Sigmoid colon (tissue), 7 donors: ENCODE measurements around the gene KCNIP1. TPM values are rescaled to one million over a fixed set of nuclear protein-coding genes. Genes with fewer than 3 reads are reported as not detected.

Source experiments
- DNase-seq: peaks from one replicate; pipeline ENCODE4 v3.0.0-alpha.2; 2019
- H3K27ac ChIP-seq, 4 donors: fragments of 200-600 bp; sonication (generic); one replicate each; pipeline ENCODE4 v1.5.1; 2016 to 2019; ENCODE audit warnings: mild to moderate bottlenecking in 1 of 4
- H3K27me3 ChIP-seq, 3 donors: fragments of 200-600 bp; sonication (generic); one replicate each; pipeline ENCODE4 v1.5.1; 2019; ENCODE audit warnings: mild to moderate bottlenecking in 1 of 3
- H3K36me3 ChIP-seq, 4 donors: fragments of 200-600 bp; sonication (generic); one replicate each; pipeline ENCODE4 v1.5.1; 2016 to 2019
- H3K4me1 ChIP-seq, 4 donors: fragments of 200-600 bp; sonication (generic); one replicate each; pipeline ENCODE4 v1.5.1; 2017 to 2019
- H3K4me3 ChIP-seq, 4 donors: fragments of 200-600 bp; sonication (generic); one replicate each; pipeline ENCODE4 v1.5.1; 2017 to 2019; ENCODE audit warnings: mild to moderate bottlenecking in 2 of 4, moderate library complexity in 1 of 4
- H3K9me3 ChIP-seq, 4 donors: fragments of 200-600 bp in 3 of 4; sonication (generic) in 3 of 4; one replicate each; pipeline versions ENCODE4 v1.5.1 to v1.6.1; 2013 to 2019
- EP300 ChIP-seq, 4 donors: sonication (generic); formaldehyde crosslinking; IDR thresholded peaks; one replicate each; pipeline ENCODE4 v1.6.1; 2017; ENCODE audit warnings: antibody characterized with exemption in 4 of 4
- POLR2A ChIP-seq, 2 donors: fragments of 450-650 bp; IDR thresholded peaks; one replicate each; pipeline ENCODE4 v1.6.1; 2016; ENCODE audit warnings: antibody characterized with exemption in 2 of 2, mild to moderate bottlenecking in 2 of 2, moderate library complexity in 2 of 2
- POLR2AphosphoS5 ChIP-seq, 4 donors: sonication (generic); formaldehyde crosslinking; IDR thresholded peaks; one replicate each; pipeline ENCODE4 v1.6.1; 2017; ENCODE audit warnings: antibody characterized with exemption in 4 of 4
- WGBS, 2 donors: extraction: QIAGEN DNeasy Blood & Tissue Kit; methylation state at CpG; one replicate each; pipeline ENCODE4 v1.1.7; 2013; 5-methylcytosine and 5-hydroxymethylcytosine counted together
- intact Hi-C: fragments of 100-400 bp; cut with DNase I; formaldehyde crosslinking; loops from one replicate; pipeline ENCODE4 v1.15.1; 2023
- polyA plus RNA-seq, 3 donors: library from polyadenylated mRNA; stranded (reverse); fragments of 200-250 nt; gene quantifications; one replicate each; pipeline ENCODE4 v1.2.3, GENCODE V29; 2013
- total RNA-seq, 4 donors: library from RNA; depleted of rRNA; stranded (reverse); fragments of >200 nt; gene quantifications; one replicate each; pipeline ENCODE4 v1.1.0, GENCODE V29; 2016
- TF ChIP-seq, protein P1 (sequence below), 4 experiments: fragments of 450-650 bp in 3 of 4; fragments of 200-600 bp in 1 of 4; IDR thresholded peaks; one replicate each; pipeline ENCODE4 v1.5.1; 2016 to 2019; ENCODE audit warnings: antibody characterized with exemption in 4 of 4, mild to moderate bottlenecking in 3 of 4, moderate library complexity in 2 of 4
- donor health status: healthy with polysubstance abuse.
- donor health status: Bipolar disorder and iron deficiency.
- donor health status: healthy.

KCNIP1 gene
- total and polyA plus RNA-seq, 7 donors: 0.28 to 2.8 (median 1.1) TPM; not detected in 2

DNA sequence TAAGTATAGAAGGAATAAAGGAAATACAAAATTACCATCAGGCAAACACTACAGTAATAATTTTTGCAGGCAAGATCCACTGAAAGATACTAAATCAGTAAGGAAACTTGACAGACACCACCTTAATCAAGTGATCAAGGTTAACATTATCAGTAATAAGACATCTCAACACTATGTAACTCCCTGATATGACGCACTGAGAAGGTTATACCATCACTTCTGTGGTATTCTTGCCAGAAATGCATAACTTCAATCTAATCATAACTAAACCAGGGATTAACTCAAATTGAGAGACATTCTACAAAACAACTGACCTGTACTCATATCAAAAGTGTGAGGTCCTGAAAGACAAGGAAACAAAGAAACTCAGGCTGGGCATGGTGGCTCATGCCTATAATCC is 227.2 kb downstream of the KCNIP1 start:
- no peak for DNase-seq
- 84 to 87% methylated on average over 1 of the region's 1 CpG for WGBS, 2 donors
- no peak overlapping the region for H3K4me3 ChIP-seq
- H3K4me1 ChIP-seq: no peaks in the 10 kb centered on the region
- TF ChIP-seq EP300 (IDR thresholded peaks at IDR 0.05) (no peak), POLR2A (IDR thresholded peaks at IDR 0.05) (no peak), POLR2AphosphoS5 (IDR thresholded peaks at IDR 0.05) (no peak)
- intact Hi-C loops: no loop called here
- peaks cover 0 to 3% (median 0%) of the 10 kb centered on the region in 4 donors for H3K9me3 ChIP-seq
- no peaks in the 10 kb centered on the region for H3K36me3 ChIP-seq
- H3K27me3 ChIP-seq: no peaks in the 10 kb centered on the region
- H3K27ac ChIP-seq: no peak overlapping the region

- intact Hi-C loops: no loop called here
- Histone ChIP-seq H3K27me3 (no peaks in the 10 kb centered on the region), H3K4me1 (no peaks in the 10 kb centered on the region), H3K36me3 (no peaks in the 10 kb centered on the region), H3K4me3 (no peak overlapping the region), H3K9me3 (peaks cover 0 to 3% (median 0%) of the 10 kb centered on the region in 4 donors), H3K27ac (no peak overlapping the region)
- DNase-seq: no peak
- TF ChIP-seq, protein P1, sequence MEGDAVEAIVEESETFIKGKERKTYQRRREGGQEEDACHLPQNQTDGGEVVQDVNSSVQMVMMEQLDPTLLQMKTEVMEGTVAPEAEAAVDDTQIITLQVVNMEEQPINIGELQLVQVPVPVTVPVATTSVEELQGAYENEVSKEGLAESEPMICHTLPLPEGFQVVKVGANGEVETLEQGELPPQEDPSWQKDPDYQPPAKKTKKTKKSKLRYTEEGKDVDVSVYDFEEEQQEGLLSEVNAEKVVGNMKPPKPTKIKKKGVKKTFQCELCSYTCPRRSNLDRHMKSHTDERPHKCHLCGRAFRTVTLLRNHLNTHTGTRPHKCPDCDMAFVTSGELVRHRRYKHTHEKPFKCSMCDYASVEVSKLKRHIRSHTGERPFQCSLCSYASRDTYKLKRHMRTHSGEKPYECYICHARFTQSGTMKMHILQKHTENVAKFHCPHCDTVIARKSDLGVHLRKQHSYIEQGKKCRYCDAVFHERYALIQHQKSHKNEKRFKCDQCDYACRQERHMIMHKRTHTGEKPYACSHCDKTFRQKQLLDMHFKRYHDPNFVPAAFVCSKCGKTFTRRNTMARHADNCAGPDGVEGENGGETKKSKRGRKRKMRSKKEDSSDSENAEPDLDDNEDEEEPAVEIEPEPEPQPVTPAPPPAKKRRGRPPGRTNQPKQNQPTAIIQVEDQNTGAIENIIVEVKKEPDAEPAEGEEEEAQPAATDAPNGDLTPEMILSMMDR (IDR thresholded peaks at IDR 0.05): no peak
- no peak for TF ChIP-seq POLR2A (IDR thresholded peaks at IDR 0.05)
- no peak for TF ChIP-seq POLR2AphosphoS5 (IDR thresholded peaks at IDR 0.05)
- 40 to 58% methylated on average over 2 of the region's 2 CpGs for WGBS, 2 donors
Measured at GRCh38 chr5:170732685-170733084, 228.9 kb downstream of the KCNIP1 start.

- peaks cover 0 to 3% (median 0%) of the 10 kb centered on the region in 4 donors for H3K9me3 ChIP-seq
- intact Hi-C loops: no loop called here
- no peaks in the 10 kb centered on the region for H3K36me3 ChIP-seq
- no peak overlapping the region for H3K4me3 ChIP-seq
- TF ChIP-seq EP300 (IDR thresholded peaks at IDR 0.05) (no peak), POLR2AphosphoS5 (IDR thresholded peaks at IDR 0.05) (no peak), POLR2A (IDR thresholded peaks at IDR 0.05) (no peak)
- TF ChIP-seq, protein P1 (IDR thresholded peaks at IDR 0.05): no peak
- no peak for DNase-seq
- no peaks in the 10 kb centered on the region for H3K27me3 ChIP-seq
- no peak overlapping the region for H3K27ac ChIP-seq
- no peaks in the 10 kb centered on the region for H3K4me1 ChIP-seq
- 56 to 59% methylated on average over 3 of the region's 3 CpGs for WGBS, 2 donors
Measured at GRCh38 chr5:170736966-170737365, 233.1 kb downstream of the KCNIP1 start.

GRCh38 chr5:170737591-170737990 is 233.8 kb downstream of the KCNIP1 start:
- TF ChIP-seq POLR2A (IDR thresholded peaks at IDR 0.05) (no peak), POLR2AphosphoS5 (IDR thresholded peaks at IDR 0.05) (no peak), EP300 (IDR thresholded peaks at IDR 0.05) (no peak)
- TF ChIP-seq, protein P1 (IDR thresholded peaks at IDR 0.05): no peak
- no peaks in the 10 kb centered on the region for H3K36me3 ChIP-seq
- no peaks in the 10 kb centered on the region for H3K27me3 ChIP-seq
- no peak overlapping the region for H3K4me3 ChIP-seq
- peaks cover 0 to 3% (median 0%) of the 10 kb centered on the region in 4 donors for H3K9me3 ChIP-seq
- WGBS, 2 donors: 90 to 96% methylated on average over 1 of the region's 1 CpG
- DNase-seq: no peak
- intact Hi-C loops: no loop called here
- no peak overlapping the region for H3K27ac ChIP-seq
- no peaks in the 10 kb centered on the region for H3K4me1 ChIP-seq

DNA sequence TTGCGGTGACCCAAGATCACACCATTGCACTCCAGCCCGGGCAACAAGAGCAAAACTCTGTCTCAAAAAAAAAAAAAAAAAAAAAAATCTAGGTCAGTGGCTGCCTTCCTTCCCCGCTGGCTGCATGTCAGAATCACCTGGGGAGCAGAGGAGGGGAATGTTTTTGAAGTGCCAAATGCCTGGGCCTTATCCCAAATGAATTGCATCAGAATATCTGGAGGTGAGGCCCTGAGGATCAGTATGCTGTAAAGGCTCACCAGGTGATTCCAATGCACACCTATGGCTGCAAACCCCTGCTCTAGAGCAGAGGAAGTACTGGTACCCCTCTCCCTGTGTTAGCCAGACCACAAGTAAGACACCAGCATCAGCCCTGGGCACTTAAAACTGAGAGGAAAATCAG is 235.0 kb downstream of the KCNIP1 start:
- intact Hi-C loops: no loop called here
- DNase-seq: no peak
- WGBS, 2 donors: 58 to 59% methylated on average over 3 of the region's 3 CpGs

More for the DNA sequence above, 235.0 kb downstream of the KCNIP1 start:
- Histone ChIP-seq H3K36me3 (no peaks in the 10 kb centered on the region), H3K27me3 (no peaks in the 10 kb centered on the region), H3K4me3 (no peak overlapping the region), H3K4me1 (no peaks in the 10 kb centered on the region), H3K27ac (no peak overlapping the region), H3K9me3 (peaks cover 0 to 3% (median 0%) of the 10 kb centered on the region in 4 donors)
- TF ChIP-seq POLR2A (IDR thresholded peaks at IDR 0.05) (no peak), POLR2AphosphoS5 (IDR thresholded peaks at IDR 0.05) (no peak), EP300 (IDR thresholded peaks at IDR 0.05) (no peak)
- TF ChIP-seq, protein P1 (IDR thresholded peaks at IDR 0.05): no peak
